NT2/D1 (cell line): ENCODE measurements around the gene RINT1.

Experiments
- SUZ12 ChIP-seq: IDR thresholded peaks from 2 replicates; pipeline ENCODE4 v1.6.1; 2011; ENCODE audit not compliant: insufficient read length, insufficient read depth; ENCODE audit errors: extremely low read depth
- YY1 ChIP-seq: IDR thresholded peaks from 2 replicates; pipeline ENCODE4 v1.6.1; 2011; ENCODE audit not compliant: insufficient read length, insufficient read depth
- ZNF274 ChIP-seq: IDR thresholded peaks from 2 replicates; pipeline ENCODE4 v1.6.1; 2011; ENCODE audit warnings: mild to moderate bottlenecking, low read depth, low read length

DNA sequence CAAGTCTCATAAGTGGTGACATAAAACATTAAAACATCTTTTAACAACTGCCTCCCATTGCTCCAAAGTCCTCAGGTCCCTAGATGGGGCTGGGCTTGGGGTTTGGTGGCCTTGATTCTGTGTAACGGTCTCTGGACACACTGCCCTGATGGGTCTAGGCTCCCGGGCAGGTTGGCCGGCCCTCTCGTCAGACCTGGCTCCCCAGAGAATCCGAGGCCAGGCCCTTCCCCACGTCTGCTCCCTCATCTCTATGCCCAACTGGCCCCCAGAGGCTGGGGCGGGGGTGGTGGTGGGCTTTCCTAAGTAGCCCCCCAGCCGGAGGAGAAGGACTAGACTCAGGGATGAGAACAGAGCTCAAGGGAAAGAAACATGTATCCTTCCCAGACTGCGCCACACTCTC is 80.8 kb downstream of the RINT1 start:
- TF ChIP-seq YY1 (no peak), ZNF274 (no peak), SUZ12 (no peak)
